GM12878 (cell line): ENCODE measurements around the gene TMEM140. TPM values are rescaled to one million over a fixed set of nuclear protein-coding genes. Genes with fewer than 3 reads are reported as not detected.

ENCODE experiments used
- ATAC-seq: fragments of 200-7000 bp; cut with Tn5 transposase; 3 replicates; pipeline ENCODE4 v1.9.1; 2020; ENCODE audit warnings: mild to moderate bottlenecking, moderate library complexity
- BruUV-seq: library from RNA; stranded (reverse); fragments of 400-500 nt; replicated peaks from 2 replicates; lab custom pipeline; 2021; lab: Mats Ljungman, UMichigan
- CTCF ChIA-PET: fragments of 300-600 bp; sonication (Branson Sonifier 250); formaldehyde crosslinking; extraction: SDS; loops from one replicate; lab custom pipeline; 2021; ENCODE audit warnings: inconsistent platforms; lab: Yijun Ruan, JAX
- POLR2A ChIA-PET: fragments of 350-600 bp; formaldehyde crosslinking; extraction: SDS; loops from one replicate; lab custom pipeline; 2021; ENCODE audit warnings: inconsistent platforms; lab: Charles Lee
- RAD21 ChIA-PET: fragments of 300-600 bp; sonication (Branson Sonifier 250); formaldehyde crosslinking; loops from one replicate; lab custom pipeline; 2023; ENCODE audit warnings: antibody characterized with exemption; ENCODE audit not compliant: unreplicated experiment; lab: Charles Lee
- SMC1A ChIA-PET: fragments of 300-600 bp; sonication (Branson Sonifier 250); formaldehyde crosslinking; loops from one replicate; lab custom pipeline; 2023; ENCODE audit not compliant: unreplicated experiment, uncharacterized antibody; lab: Charles Lee
- DNase-seq: peaks from one replicate; pipeline ENCODE4 v3.0.0-alpha.2; 2011; ENCODE audit warnings: low read depth, low spot score
- FAIRE-seq: peaks from 3 replicates; lab custom pipeline; 2011; peaks lifted over from hg19 to GRCh38; lab: Jason Lieb, UNC
- H2AFZ ChIP-seq: 2 replicates; pipeline ENCODE4 v1.6.0; 2011; ENCODE audit warnings: low read depth, low read length, control low read depth; ENCODE audit not compliant: control insufficient read depth
- H3K27ac ChIP-seq: 2 replicates; pipeline ENCODE4 v1.5.1; 2011; ENCODE audit warnings: control low read depth; ENCODE audit not compliant: control insufficient read depth, insufficient read depth
- H3K27me3 ChIP-seq, 2 experiments: replicated peaks in 1 of 2; 2 replicates each; pipeline versions ENCODE4 v1.6.0 to v1.6.1; 2011; ENCODE audit warnings: low read length in 1 of 2; ENCODE audit not compliant: control insufficient read depth in 2 of 2, insufficient read depth in 2 of 2
- H3K36me3 ChIP-seq, 2 experiments: 2 replicates each; pipeline ENCODE4 v1.5.1; 2011; ENCODE audit warnings: low read length in 1 of 2; ENCODE audit not compliant: control insufficient read depth in 2 of 2, insufficient read depth in 2 of 2
- H3K4me1 ChIP-seq: 2 replicates; pipeline ENCODE4 v1.6.1; 2011; ENCODE audit warnings: mild to moderate bottlenecking, low read length, moderate library complexity, mixed read lengths; ENCODE audit not compliant: control insufficient read depth, insufficient read depth
- H3K4me2 ChIP-seq: 2 replicates; pipeline ENCODE4 v1.6.0; 2011; ENCODE audit warnings: control low read depth; ENCODE audit not compliant: control insufficient read depth, insufficient read depth
- H3K4me3 ChIP-seq: fragments of 200-600 bp; sonication (generic); 2 replicates; pipeline ENCODE4 v1.5.1; 2016
- H3K79me2 ChIP-seq: 2 replicates; pipeline ENCODE4 v1.6.0; 2011; ENCODE audit warnings: low read length; ENCODE audit not compliant: control insufficient read depth, insufficient read depth
- H3K9ac ChIP-seq: 2 replicates; pipeline ENCODE4 v1.8.0; 2011; ENCODE audit warnings: low read length, control low read depth, mixed read lengths; ENCODE audit not compliant: control insufficient read depth, insufficient read depth
- H3K9me3 ChIP-seq: replicated peaks from 3 replicates; pipeline ENCODE4 v1.5.1; 2011; ENCODE audit warnings: mild to moderate bottlenecking, low read length; ENCODE audit not compliant: control insufficient read depth, insufficient read depth
- H4K20me1 ChIP-seq: 2 replicates; pipeline ENCODE4 v1.6.0; 2011; ENCODE audit not compliant: control insufficient read depth, insufficient read depth
- BHLHE40 ChIP-seq, 2 experiments: fragments of 450-650 bp in 1 of 2; IDR thresholded peaks; 2 replicates each; pipeline ENCODE4 v1.6.1; 2011 to 2017; ENCODE audit warnings: low read depth in 2 of 2, borderline replicate concordance in 1 of 2, improper control_type of control experiment in 1 of 2, low read length in 1 of 2, mild to moderate bottlenecking in 1 of 2
- E2F4 ChIP-seq: IDR thresholded peaks from 2 replicates; pipeline ENCODE4 v1.6.1; 2012; ENCODE audit warnings: low read depth, low read length, improper control_type of control experiment
- EP300 ChIP-seq, 2 experiments: fragments of 150-350 bp in 1 of 2; IDR thresholded peaks; 2 replicates each; pipeline ENCODE4 v1.6.1; 2011 to 2012; ENCODE audit warnings: low read depth in 2 of 2, low read length in 2 of 2, borderline replicate concordance in 1 of 2, improper control_type of control experiment in 1 of 2, inconsistent platforms in 1 of 2; ENCODE audit not compliant: control insufficient read depth in 1 of 2
- NKRF ChIP-seq: fragments of 450-650 bp; conservative IDR thresholded peaks from 2 replicates; pipeline ENCODE4 v1.6.1; 2017; ENCODE audit warnings: mild to moderate bottlenecking, moderate library complexity
- PKNOX1 ChIP-seq: fragments of 450-650 bp; IDR thresholded peaks from 2 replicates; pipeline ENCODE4 v1.6.1; 2016; ENCODE audit warnings: mild to moderate bottlenecking
- RUNX3 ChIP-seq: IDR thresholded peaks from 2 replicates; pipeline ENCODE4 v1.6.1; 2012; ENCODE audit warnings: low read length, inconsistent platforms
- SKIL ChIP-seq: fragments of 450-650 bp; IDR thresholded peaks from 2 replicates; pipeline ENCODE4 v1.6.1; 2017; ENCODE audit warnings: mild to moderate bottlenecking, low read depth, inconsistent platforms; ENCODE audit not compliant: poor library complexity, severe bottlenecking
- YY1 ChIP-seq: IDR thresholded peaks from 2 replicates; pipeline ENCODE4 v1.6.1; 2011; ENCODE audit warnings: low read depth, mild to moderate bottlenecking, low read length
- WGBS: methylation state at CpG from one replicate; pipeline ENCODE4 v1.1.6; 2016; ENCODE audit warnings: low lambda C conversion rate; ENCODE audit not compliant: insufficient replicate concordance, insufficient coverage; ENCODE audit errors: missing lambda C conversion rate; 5-methylcytosine and 5-hydroxymethylcytosine counted together
- in situ Hi-C: fragments of 300-500 bp; cut with MboI; formaldehyde crosslinking; loops from 9 replicates; pipeline ENCODE4 v1.14.3; 2018; ENCODE audit warnings: mixed read lengths
- intact Hi-C: fragments of 100-400 bp; cut with micrococcal nuclease; formaldehyde crosslinking; loops from one replicate; pipeline ENCODE4 v1.14.2; 2022; ENCODE audit not compliant: unreplicated experiment
- polyA plus RNA-seq, 11 experiments: library from polyadenylated mRNA; depleted of rRNA in 4 of 11; unstranded in 6 of 11; stranded (reverse) in 5 of 11; fragments of >200 nt; fragmentation: Nextera tagmentation in 4 of 11; fragmentation: Illumina TruSeq in 1 of 11; extraction: Ambion mirVana in 4 of 11; extraction: Trizol in 1 of 11; gene quantifications; 1 replicate in 1 of 11; 2 replicates in 10 of 11; pipeline versions ENCODE4 v1.2.1 to v1.2.3, GENCODE V29; 2011 to 2016; ENCODE audit warnings: inconsistent platforms in 2 of 11, missing spikeins in 2 of 11, low read depth in 1 of 11
- total RNA-seq, 4 experiments: library from RNA; depleted of rRNA in 3 of 4; stranded (reverse); fragments of >200 nt in 3 of 4; fragmentation: Illumina TruSeq in 1 of 4; extraction: Trizol in 1 of 4; gene quantifications; 2 replicates each; pipeline versions ENCODE4 v1.2.1 to v1.2.3, GENCODE V29; 2013 to 2021
- TF ChIP-seq, protein P1 (sequence below): fragments of 450-650 bp; IDR thresholded peaks from 2 replicates; pipeline ENCODE4 v1.6.1; 2017; ENCODE audit warnings: mild to moderate bottlenecking, moderate library complexity

The TMEM140 gene
- total and polyA plus RNA-seq, 10 of the 15 experiments (the other 5 are each of a cell fraction or from before 2014, with no cell fraction given), result 0.85 to 20.7 (median 3.3) TPM

GRCh38 chr7:135208102-135208793 lies 60.4 kb downstream of the TMEM140 start:
- H3K4me2 ChIP-seq, result peak overlapping the region; percentile 99
- intact Hi-C loops (no loop called here), in situ Hi-C loops (no loop called here)
- H3K79me2 ChIP-seq, result peaks cover 65% of the 10 kb centered on the region
- peak overlapping the region; percentile 6 for H2AFZ ChIP-seq
- H3K4me3 ChIP-seq, result peak overlapping the region; percentile 99
- no peak for FAIRE-seq
- H3K9ac ChIP-seq, result peak overlapping the region; percentile 71
- no peak for DNase-seq
- H3K27me3 ChIP-seq, result no peaks in the 10 kb centered on the region
- RAD21 ChIA-PET, result interaction anchor here (1.0 to 11.2 kb wide), 12 partner anchors 16 to 221 kb away, joined by 3 to 230 read pairs (median 9); partner anchors contain the start of genes AGBL3, CYREN and TMEM140
- peak; percentile 19 for ATAC-seq
- CTCF ChIA-PET, result interaction anchor here (0.7 to 10.4 kb wide), 11 partner anchors 9 to 767 kb away, joined by 3 to 109 read pairs (median 5); partner anchors contain the start of genes AGBL3, CYREN and TMEM140
- H3K9me3 ChIP-seq, result no peaks in the 10 kb centered on the region
- H3K27ac ChIP-seq, result peak overlapping the region; percentile 92
- peaks cover 38% of the 10 kb centered on the region for H3K4me1 ChIP-seq
- no peaks in the 10 kb centered on the region for H4K20me1 ChIP-seq
- peaks cover 3 to 19% of the 10 kb centered on the region in 2 experiments; a peak in 2 of 4 replicates for H3K36me3 ChIP-seq
- SMC1A ChIA-PET, result interaction anchor here (0.8 to 10.8 kb wide), 26 partner anchors 8 to 574 kb away, joined by 3 to 251 read pairs (median 4); partner anchors contain the start of genes AGBL3, CYREN and TMEM140
- BruUV-seq, result no TSS peak
- 89% methylated on average over 6 of the region's 6 CpGs for WGBS
- POLR2A ChIA-PET, result interaction anchor here (0.6 to 10.8 kb wide), 14 partner anchors 10 to 221 kb away, joined by 3 to 299 read pairs (median 6); partner anchors contain the start of genes AGBL3, CYREN and TMEM140
- TF ChIP-seq BHLHE40 (IDR thresholded peaks at IDR 0.05; ENCODE audit: borderline replicate concordance in 1 of 2, low read depth in 2 of 2, low read length in 1 of 2), result peak; percentile 22 to 59; a peak in 3 of 4 replicates
- peak in 1 of 2 experiments; percentile 27; a peak in 1 of 4 replicates for TF ChIP-seq EP300 (IDR thresholded peaks at IDR 0.05; ENCODE audit: borderline replicate concordance in 1 of 2, control insufficient read depth in 1 of 2, low read depth in 2 of 2, low read length in 2 of 2)
- TF ChIP-seq, protein P1, sequence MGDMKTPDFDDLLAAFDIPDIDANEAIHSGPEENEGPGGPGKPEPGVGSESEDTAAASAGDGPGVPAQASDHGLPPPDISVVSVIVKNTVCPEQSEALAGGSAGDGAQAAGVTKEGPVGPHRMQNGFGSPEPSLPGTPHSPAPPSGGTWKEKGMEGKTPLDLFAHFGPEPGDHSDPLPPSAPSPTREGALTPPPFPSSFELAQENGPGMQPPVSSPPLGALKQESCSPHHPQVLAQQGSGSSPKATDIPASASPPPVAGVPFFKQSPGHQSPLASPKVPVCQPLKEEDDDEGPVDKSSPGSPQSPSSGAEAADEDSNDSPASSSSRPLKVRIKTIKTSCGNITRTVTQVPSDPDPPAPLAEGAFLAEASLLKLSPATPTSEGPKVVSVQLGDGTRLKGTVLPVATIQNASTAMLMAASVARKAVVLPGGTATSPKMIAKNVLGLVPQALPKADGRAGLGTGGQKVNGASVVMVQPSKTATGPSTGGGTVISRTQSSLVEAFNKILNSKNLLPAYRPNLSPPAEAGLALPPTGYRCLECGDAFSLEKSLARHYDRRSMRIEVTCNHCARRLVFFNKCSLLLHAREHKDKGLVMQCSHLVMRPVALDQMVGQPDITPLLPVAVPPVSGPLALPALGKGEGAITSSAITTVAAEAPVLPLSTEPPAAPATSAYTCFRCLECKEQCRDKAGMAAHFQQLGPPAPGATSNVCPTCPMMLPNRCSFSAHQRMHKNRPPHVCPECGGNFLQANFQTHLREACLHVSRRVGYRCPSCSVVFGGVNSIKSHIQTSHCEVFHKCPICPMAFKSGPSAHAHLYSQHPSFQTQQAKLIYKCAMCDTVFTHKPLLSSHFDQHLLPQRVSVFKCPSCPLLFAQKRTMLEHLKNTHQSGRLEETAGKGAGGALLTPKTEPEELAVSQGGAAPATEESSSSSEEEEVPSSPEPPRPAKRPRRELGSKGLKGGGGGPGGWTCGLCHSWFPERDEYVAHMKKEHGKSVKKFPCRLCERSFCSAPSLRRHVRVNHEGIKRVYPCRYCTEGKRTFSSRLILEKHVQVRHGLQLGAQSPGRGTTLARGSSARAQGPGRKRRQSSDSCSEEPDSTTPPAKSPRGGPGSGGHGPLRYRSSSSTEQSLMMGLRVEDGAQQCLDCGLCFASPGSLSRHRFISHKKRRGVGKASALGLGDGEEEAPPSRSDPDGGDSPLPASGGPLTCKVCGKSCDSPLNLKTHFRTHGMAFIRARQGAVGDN, result peak; percentile 68
- no peak for TF ChIP-seq YY1
- TF ChIP-seq SKIL, result no peak
- peak; percentile 13; the same call in 1 of the 2 replicates for TF ChIP-seq NKRF
- TF ChIP-seq RUNX3, result 0 out of 2 replicates have a peak, but pooled peaks have one; percentile 15
- TF ChIP-seq E2F4, result no peak
- peak; percentile 92 for TF ChIP-seq PKNOX1
